ENCODE data around the gene SCNN1A. TPM values are rescaled to one million over a fixed set of nuclear protein-coding genes. Genes with fewer than 3 reads are reported as not detected.

Gene SCNN1A
- total RNA-seq, 1 donor from 2014 or later: 0.74 TPM

GRCh38 chr12:6376079-6376869 lies 911 bp upstream of the SCNN1A start:
- Mint-ChIP-seq H3K9me3 (ENCODE audit: unreplicated experiment) (peaks cover 3% of the 10 kb centered on the region), H3K27ac (ENCODE audit: unreplicated experiment) (no peak overlapping the region), H3K27me3 (ENCODE audit: unreplicated experiment) (peaks cover 14% of the 10 kb centered on the region), H3K4me1 (ENCODE audit: low read depth, unreplicated experiment) (peaks cover 9% of the 10 kb centered on the region), H3K4me3 (ENCODE audit: unreplicated experiment) (no peak overlapping the region), H3K36me3 (ENCODE audit: unreplicated experiment) (no peaks in the 10 kb centered on the region)
- TF ChIP-seq CTCF (IDR thresholded peaks at IDR 0.05; ENCODE audit: partially characterized antibody, unreplicated experiment): no peak
- DNase-seq: no peak

- Mint-ChIP-seq H3K36me3 (ENCODE audit: unreplicated experiment) (no peaks in the 10 kb centered on the region), H3K4me1 (ENCODE audit: low read depth, unreplicated experiment) (peaks cover 9% of the 10 kb centered on the region), H3K27me3 (ENCODE audit: unreplicated experiment) (peaks cover 19% of the 10 kb centered on the region), H3K27ac (ENCODE audit: unreplicated experiment) (no peak overlapping the region), H3K9me3 (ENCODE audit: unreplicated experiment) (peaks cover 3% of the 10 kb centered on the region), H3K4me3 (ENCODE audit: unreplicated experiment) (no peak overlapping the region)
- TF ChIP-seq CTCF (IDR thresholded peaks at IDR 0.05; ENCODE audit: partially characterized antibody, unreplicated experiment): no peak
- DNase-seq: no peak
Measured at GRCh38 chr12:6374786-6375160, 590 bp downstream of the SCNN1A start.

- Mint-ChIP-seq H3K27ac (ENCODE audit: unreplicated experiment) (no peak overlapping the region), H3K9me3 (ENCODE audit: unreplicated experiment) (peaks cover 3% of the 10 kb centered on the region), H3K4me1 (ENCODE audit: low read depth, unreplicated experiment) (peaks cover 9% of the 10 kb centered on the region), H3K27me3 (ENCODE audit: unreplicated experiment) (peaks cover 20% of the 10 kb centered on the region), H3K4me3 (ENCODE audit: unreplicated experiment) (no peak overlapping the region), H3K36me3 (ENCODE audit: unreplicated experiment) (no peaks in the 10 kb centered on the region)
- no peak for DNase-seq
- no peak for TF ChIP-seq CTCF (IDR thresholded peaks at IDR 0.05; ENCODE audit: partially characterized antibody, unreplicated experiment)
Measured at GRCh38 chr12:6374028-6374785, 1.2 kb downstream of the SCNN1A start.

GRCh38 chr12:6373022-6373787 lies 2.2 kb downstream of the SCNN1A start:
- Mint-ChIP-seq H3K27ac (ENCODE audit: unreplicated experiment) (no peak overlapping the region), H3K36me3 (ENCODE audit: unreplicated experiment) (no peaks in the 10 kb centered on the region), H3K4me3 (ENCODE audit: unreplicated experiment) (no peak overlapping the region), H3K9me3 (ENCODE audit: unreplicated experiment) (peaks cover 4% of the 10 kb centered on the region), H3K27me3 (ENCODE audit: unreplicated experiment) (peaks cover 20% of the 10 kb centered on the region), H3K4me1 (ENCODE audit: low read depth, unreplicated experiment) (peaks cover 9% of the 10 kb centered on the region)
- no peak for TF ChIP-seq CTCF (IDR thresholded peaks at IDR 0.05; ENCODE audit: partially characterized antibody, unreplicated experiment)
- DNase-seq: no peak
